K562 (cell line): ENCODE results near the gene SERPINE2. TPM values are rescaled to one million over a fixed set of nuclear protein-coding genes. Genes with fewer than 3 reads are reported as not detected.

Experiments used
- ATAC-seq: fragments of 200-7000 bp; cut with Tn5 transposase; 3 replicates; pipeline ENCODE4 v1.9.1; 2020; ENCODE audit warnings: moderate library complexity
- BruUV-seq: library from RNA; stranded (reverse); fragments of 400-500 nt; replicated peaks from 2 replicates; lab custom pipeline; 2021; lab: Mats Ljungman, UMichigan
- CTCF ChIA-PET: fragments of 300-600 bp; formaldehyde crosslinking; extraction: SDS; loops from one replicate; lab custom pipeline; 2021; ENCODE audit warnings: low intra/inter-chr PET ratio; lab: Yijun Ruan, JAX
- POLR2A ChIA-PET: fragments of 300-600, 350-650 bp; sonication (Branson Sonifier 250); formaldehyde crosslinking; extraction: SDS; loops from one replicate; lab custom pipeline; 2021; ENCODE audit warnings: antibody characterized with exemption, inconsistent platforms; lab: Yijun Ruan, JAX
- DNase-seq, 4 experiments: peaks; one replicate each; pipeline versions ENCODE4 v3.0.0 to v3.0.0-alpha.2; 2011 to 2018; ENCODE audit warnings: low spot score in 3 of 4, mixed read lengths in 3 of 4; ENCODE audit errors: extremely low read depth in 1 of 4
- FAIRE-seq: peaks from 2 replicates; lab custom pipeline; 2011; peaks lifted over from hg19 to GRCh38; lab: Jason Lieb, UNC
- H2AFZ ChIP-seq: 2 replicates; pipeline ENCODE4 v1.6.0; 2011; ENCODE audit warnings: low read depth, low read length, control low read depth, inconsistent platforms
- H3K27ac ChIP-seq: fragments of 200-600 bp; 3 replicates; pipeline ENCODE4 v1.8.0; 2011; ENCODE audit warnings: low read depth, mild to moderate bottlenecking, control low read depth, inconsistent platforms, low read length, moderate library complexity, mixed read lengths; ENCODE audit errors: extremely low read depth
- H3K27me3 ChIP-seq, 2 experiments: fragments of 300-600 bp in 1 of 2; 2 replicates in 1 of 2; 3 replicates in 1 of 2; pipeline versions ENCODE4 v1.6.0 to v1.8.0; 2011; ENCODE audit warnings: inconsistent platforms in 2 of 2, low read length in 2 of 2, mild to moderate bottlenecking in 1 of 2, mixed read lengths in 1 of 2, moderate library complexity in 1 of 2; ENCODE audit not compliant: control insufficient read depth in 2 of 2, insufficient read depth in 2 of 2
- H3K36me3 ChIP-seq: fragments of 300-600 bp; 3 replicates; pipeline ENCODE4 v1.8.0; 2011; ENCODE audit warnings: mild to moderate bottlenecking, low read length, inconsistent platforms; ENCODE audit not compliant: control insufficient read depth, insufficient read depth
- H3K4me1 ChIP-seq, 2 experiments: fragments of 200-600 bp in 1 of 2; replicated peaks in 1 of 2; 2 replicates in 1 of 2; 3 replicates in 1 of 2; pipeline versions ENCODE4 v1.5.1 to v1.8.0; 2011; ENCODE audit warnings: inconsistent platforms in 2 of 2, low read length in 2 of 2, mild to moderate bottlenecking in 1 of 2, mixed read lengths in 1 of 2, moderate library complexity in 1 of 2; ENCODE audit not compliant: control insufficient read depth in 2 of 2, insufficient read depth in 2 of 2
- H3K4me2 ChIP-seq: 2 replicates; pipeline ENCODE4 v1.6.1; 2011; ENCODE audit warnings: low read length, control low read depth, inconsistent platforms, mixed read lengths; ENCODE audit not compliant: insufficient read depth
- H3K4me3 ChIP-seq: fragments of 200-600 bp; sonication (generic), shearing (Covaris generic); 2 replicates; pipeline ENCODE4 v1.5.1; 2016; ENCODE audit warnings: control low read depth, inconsistent platforms
- H3K79me2 ChIP-seq: fragments of 200-600 bp; 3 replicates; pipeline ENCODE4 v1.8.0; 2011; ENCODE audit warnings: low read length, inconsistent platforms; ENCODE audit not compliant: control insufficient read depth, insufficient read depth
- H3K9ac ChIP-seq, 2 experiments: 2 replicates each; pipeline versions ENCODE4 v1.6.0 to v1.6.1; 2011; ENCODE audit warnings: low read depth in 2 of 2, low read length in 2 of 2, control low read depth in 1 of 2, inconsistent platforms in 1 of 2, mild to moderate bottlenecking in 1 of 2, mixed read lengths in 1 of 2; ENCODE audit not compliant: insufficient read depth in 1 of 2
- H3K9me1 ChIP-seq: one replicate; pipeline ENCODE4 v1.6.0; 2011; ENCODE audit warnings: inconsistent platforms, mild to moderate bottlenecking, low read length, moderate library complexity; ENCODE audit not compliant: control insufficient read depth, insufficient read depth
- H3K9me3 ChIP-seq: replicated peaks from 2 replicates; pipeline ENCODE4 v1.5.1; 2011; ENCODE audit warnings: low read depth, low read length, inconsistent platforms; ENCODE audit not compliant: control insufficient read depth, insufficient read depth
- H4K20me1 ChIP-seq: replicated peaks from 2 replicates; pipeline ENCODE4 v1.6.1; 2011; ENCODE audit warnings: low read length, inconsistent platforms, mixed read lengths; ENCODE audit not compliant: control insufficient read depth, insufficient read depth
- CCAR2 ChIP-seq: fragments of 200-400 bp; formaldehyde crosslinking; IDR thresholded peaks from 2 replicates; pipeline ENCODE4 v1.6.1; 2017; ENCODE audit warnings: mild to moderate bottlenecking, low read depth, low read length
- CXXC5 ChIP-seq: fragments of 250-450 bp; sonication (Bioruptor Pico); IDR thresholded peaks from 2 replicates; pipeline ENCODE4 v1.8.0; 2022; ENCODE audit warnings: inconsistent platforms, mild to moderate bottlenecking, moderate library complexity
- FOXJ3 ChIP-seq: sonication (generic); formaldehyde crosslinking; IDR thresholded peaks from 2 replicates; pipeline ENCODE4 v1.4.0; 2020; ENCODE audit warnings: mild to moderate bottlenecking, missing genetic modification reagents
- HBP1 ChIP-seq: fragments of 450-650 bp; formaldehyde crosslinking; IDR thresholded peaks from 2 replicates; pipeline ENCODE4 v1.4.0; 2022; ENCODE audit warnings: missing genetic modification characterization
- KDM2B ChIP-seq: fragments of 250-450 bp; sonication (Bioruptor Pico); IDR thresholded peaks from 2 replicates; pipeline ENCODE4 v1.8.0; 2021; ENCODE audit warnings: mild to moderate bottlenecking, moderate library complexity
- LARP7 ChIP-seq: fragments of 450-650 bp; IDR thresholded peaks from 2 replicates; pipeline ENCODE4 v1.6.1; 2016
- PHF20 ChIP-seq: fragments of 450-650 bp; IDR thresholded peaks from 2 replicates; pipeline ENCODE4 v1.6.1; 2018; ENCODE audit not compliant: partially characterized antibody
- REST ChIP-seq, 2 experiments: fragments of 450-650 bp; formaldehyde crosslinking in 1 of 2; IDR thresholded peaks; 2 replicates each; pipeline versions ENCODE4 v1.4.0 to v1.6.1; 2014 to 2020; ENCODE audit warnings: mild to moderate bottlenecking in 2 of 2, borderline replicate concordance in 1 of 2, low read depth in 1 of 2
- U2AF1 ChIP-seq: fragments of 200-400 bp; formaldehyde crosslinking; optimal IDR thresholded peaks from 2 replicates; pipeline ENCODE3; 2017; ENCODE audit warnings: mild to moderate bottlenecking, low read depth, low read length, moderate library complexity
- UBTF ChIP-seq, 2 experiments: IDR thresholded peaks; 2 replicates each; pipeline ENCODE4 v1.6.1; 2012; ENCODE audit warnings: improper control_type of control experiment in 2 of 2, low read depth in 2 of 2, low read length in 2 of 2, borderline replicate concordance in 1 of 2
- in situ Hi-C: fragments of 300-500 bp; cut with MboI; formaldehyde crosslinking; loops from 4 replicates; pipeline ENCODE4 v1.15.0; 2018; ENCODE audit warnings: inconsistent platforms, mixed read lengths
- intact Hi-C: fragments of 100-400 bp; cut with micrococcal nuclease; formaldehyde crosslinking; loops from 2 replicates; pipeline ENCODE4 v1.14.2; 2022
- polyA plus RNA-seq, 8 experiments: library from polyadenylated mRNA; depleted of rRNA in 4 of 8; stranded (reverse) in 5 of 8; unstranded in 3 of 8; fragments of >200 nt; fragmentation: Nextera tagmentation in 2 of 8; fragmentation: Illumina TruSeq in 1 of 8; extraction: Ambion mirVana in 2 of 8; extraction: Trizol in 1 of 8; gene quantifications; 2 replicates each; pipeline versions ENCODE4 v1.2.1 to v1.2.3, GENCODE V29; 2011 to 2014; ENCODE audit warnings: inconsistent platforms in 1 of 8, missing spikeins in 1 of 8
- total RNA-seq, 7 experiments: library from RNA; depleted of rRNA in 6 of 7; stranded (reverse); fragments of >200 nt in 6 of 7; fragmentation: Illumina TruSeq in 2 of 7; extraction: Trizol in 2 of 7; gene quantifications; 2 replicates each; pipeline versions ENCODE4 v1.2.1 to v1.2.3, GENCODE V29; 2011 to 2021; ENCODE audit warnings: low replicate concordance in 1 of 7

Gene SERPINE2
- total and polyA plus RNA-seq, 9 of the 15 experiments (the other 6 are each of a cell fraction or from before 2014, with no cell fraction given) = 0.03 to 0.16 (median 0.13) TPM; not detected in 6

DNA sequence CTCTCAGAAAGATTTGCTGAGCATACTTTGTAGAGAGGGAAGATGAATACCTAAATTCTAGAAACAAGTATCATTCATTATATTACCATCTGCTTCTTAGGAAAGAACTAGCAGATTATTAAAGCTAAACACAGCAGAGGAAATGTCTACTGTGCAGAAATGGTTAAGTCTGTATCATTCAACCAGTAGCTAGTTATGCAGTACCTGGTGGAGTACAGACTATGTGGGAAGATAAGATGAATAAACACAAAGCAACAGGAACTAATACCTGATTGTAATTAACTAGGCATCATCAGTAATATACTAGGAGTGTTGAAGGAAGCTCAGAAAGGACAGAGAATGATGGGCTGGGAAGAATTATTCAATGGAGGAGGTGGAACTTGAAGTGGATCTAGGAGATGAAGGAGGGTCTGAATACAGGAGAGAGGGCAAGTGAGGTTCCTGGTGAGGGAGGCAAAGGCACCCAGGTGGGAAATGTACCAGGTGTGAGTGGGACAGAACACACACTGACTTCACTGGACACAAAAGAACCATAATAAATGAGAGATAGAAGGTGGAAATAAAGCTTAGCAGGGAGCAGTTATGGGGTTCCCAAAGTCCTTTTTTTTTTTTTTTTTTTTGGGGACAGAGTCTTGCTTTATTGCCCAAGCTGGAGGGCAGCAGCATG, 103.5 kb downstream of the SERPINE2 start:
- Histone ChIP-seq H3K9me1 (no peaks in the 10 kb centered on the region), H2AFZ (no peak overlapping the region), H4K20me1 (0 out of 2 replicates have a peak, but pooled peaks cover 5% of the 10 kb centered on the region), H3K9ac (no peak overlapping the region), H3K4me2 (no peak overlapping the region), H3K4me3 (no peak overlapping the region), H3K27ac (no peak overlapping the region), H3K27me3 (no peaks in the 10 kb centered on the region), H3K4me1 (peaks cover 0 to 2% of the 10 kb centered on the region in 2 experiments; a peak in 4 of 5 replicates), H3K79me2 (peaks cover 14% of the 10 kb centered on the region), H3K9me3 (peaks cover 2% of the 10 kb centered on the region; the same call in 1 of the 2 replicates), H3K36me3 (no peaks in the 10 kb centered on the region)
- ATAC-seq = no peak
- no peak for DNase-seq
- FAIRE-seq = no peak
- no TSS peak for BruUV-seq
- ChIA-PET POLR2A (no interaction called here), CTCF (no interaction called here)
- intact Hi-C loops (no loop called here), in situ Hi-C loops (no loop called here)
- TF ChIP-seq UBTF (IDR thresholded peaks at IDR 0.05; ENCODE audit: borderline replicate concordance in 1 of 2, low read depth in 2 of 2, low read length in 2 of 2) (no peak), U2AF1 (no peak), LARP7 (no peak), FOXJ3 (CRISPR knock-in tag) (no peak), REST (IDR thresholded peaks at IDR 0.05; ENCODE audit: borderline replicate concordance) (no peak), REST (CRISPR knock-in tag; IDR thresholded peaks at IDR 0.05; ENCODE audit: low read depth) (no peak), CCAR2 (no peak), KDM2B (CRISPR knock-in tag) (no peak), PHF20 (no peak), CXXC5 (CRISPR knock-in tag) (no peak), HBP1 (CRISPR knock-in tag) (no peak)
